GM19455 (cell line): Measurements from ENCODE around the gene PIGU.
"Not testable (repeated sequence)": the region's sequence is repeated elsewhere in the genome, so short reads cannot be mapped to it uniquely, and the experiment has no call there.

Experiments used
- ATAC-seq: cut with Tn5 transposase; IDR thresholded peaks from one replicate; pipeline ENCODE4 v1.9.1; 2021; ENCODE audit not compliant: unreplicated experiment

Gene PIGU, protein sequence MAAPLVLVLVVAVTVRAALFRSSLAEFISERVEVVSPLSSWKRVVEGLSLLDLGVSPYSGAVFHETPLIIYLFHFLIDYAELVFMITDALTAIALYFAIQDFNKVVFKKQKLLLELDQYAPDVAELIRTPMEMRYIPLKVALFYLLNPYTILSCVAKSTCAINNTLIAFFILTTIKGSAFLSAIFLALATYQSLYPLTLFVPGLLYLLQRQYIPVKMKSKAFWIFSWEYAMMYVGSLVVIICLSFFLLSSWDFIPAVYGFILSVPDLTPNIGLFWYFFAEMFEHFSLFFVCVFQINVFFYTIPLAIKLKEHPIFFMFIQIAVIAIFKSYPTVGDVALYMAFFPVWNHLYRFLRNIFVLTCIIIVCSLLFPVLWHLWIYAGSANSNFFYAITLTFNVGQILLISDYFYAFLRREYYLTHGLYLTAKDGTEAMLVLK

GRCh38 chr20:34676642-34677373 is at the start of gene PIGU:
Gene PIGU (minus strand): TSS chr20:34677092. CDS start chr20:34677085, 7 bp downstream.
- peak; percentile 90 for ATAC-seq

GRCh38 chr20:34724172-34724571 is 47.3 kb upstream of the PIGU start:
- no peak for ATAC-seq

- not testable (repeated sequence) for ATAC-seq
These were observed 45.7 kb upstream of the PIGU start for GRCh38 chr20:34722560-34722959.

- no peak for ATAC-seq
These were observed 43.4 kb upstream of the PIGU start for GRCh38 chr20:34720266-34720665.

- ATAC-seq: peak; percentile 75
These were observed 42.5 kb upstream of the PIGU start for GRCh38 chr20:34719242-34720017.

- ATAC-seq: no peak
These were observed 40.6 kb upstream of the PIGU start for GRCh38 chr20:34717230-34718095.

DNA sequence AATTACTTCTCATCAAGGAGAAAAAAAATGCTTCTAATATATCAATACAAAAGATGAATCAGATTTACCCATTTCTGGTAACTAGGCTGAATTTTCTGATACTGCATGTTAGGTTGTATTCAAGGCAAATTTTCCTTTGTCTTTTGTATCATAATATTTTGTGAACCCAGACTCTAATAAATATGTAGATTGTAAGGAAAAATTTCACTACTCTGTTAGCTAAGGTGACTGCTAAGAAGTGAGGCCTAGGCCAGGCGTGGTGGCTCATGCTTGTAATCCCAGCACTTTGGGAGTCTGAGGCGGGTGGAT is 40.0 kb upstream of the PIGU start:
- no peak for ATAC-seq

DNA sequence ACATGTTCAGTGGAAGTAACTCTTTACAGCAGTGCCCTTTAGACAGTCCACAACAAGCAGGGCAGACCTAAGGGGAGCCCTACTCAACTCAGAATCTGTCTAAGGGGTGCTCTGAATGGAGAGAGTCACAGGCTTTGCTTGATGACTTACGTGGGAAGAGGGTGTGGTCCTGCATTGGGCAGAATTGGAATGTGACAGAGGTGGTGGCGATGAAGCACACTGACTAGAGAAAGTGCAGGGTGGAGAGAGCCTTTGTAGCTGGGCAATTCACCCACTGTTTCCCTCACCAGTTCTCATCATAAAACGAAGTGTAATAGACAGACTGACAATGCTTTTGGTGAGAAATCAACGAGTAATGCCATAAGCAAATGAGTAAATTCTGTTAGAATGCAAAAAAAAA is 38.5 kb upstream of the PIGU start:
- no peak for ATAC-seq

GRCh38 chr20:34713944-34714515 is 37.1 kb upstream of the PIGU start:
- ATAC-seq: not testable (repeated sequence)

GRCh38 chr20:34713194-34713943 is 36.5 kb upstream of the PIGU start:
- no peak for ATAC-seq

GRCh38 chr20:34712525-34713192 is 35.8 kb upstream of the PIGU start:
- ATAC-seq: no peak

DNA sequence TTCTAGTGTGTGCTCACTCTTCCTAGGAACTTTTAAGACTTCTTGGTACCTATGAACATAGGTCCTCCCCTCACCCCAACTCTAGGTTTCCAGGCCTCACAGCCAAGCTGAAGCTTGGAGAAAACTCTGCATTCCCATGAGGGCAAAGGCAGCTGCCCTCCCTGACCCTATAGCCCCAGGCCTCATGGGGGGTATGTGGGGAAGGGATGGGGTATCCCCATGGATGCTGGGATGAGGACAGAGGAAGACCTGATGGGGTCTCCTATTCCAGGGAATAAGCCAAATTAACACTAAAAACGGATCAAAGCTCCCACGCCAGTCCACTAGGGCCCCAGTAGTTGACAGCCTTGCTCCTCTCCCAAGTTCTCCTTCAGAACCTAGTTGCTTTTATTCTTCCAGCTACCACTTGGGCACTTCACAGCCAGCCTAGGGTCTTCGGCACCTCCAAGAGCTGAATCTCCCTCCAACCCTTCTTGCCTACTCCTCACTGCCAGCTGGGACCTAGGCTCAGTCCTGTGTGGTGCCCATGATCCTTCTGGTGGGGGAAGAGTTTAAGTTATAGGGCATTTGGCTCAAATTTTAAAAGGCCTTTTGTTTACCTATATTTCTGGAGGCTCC is 35.0 kb upstream of the PIGU start:
- no peak for ATAC-seq

DNA sequence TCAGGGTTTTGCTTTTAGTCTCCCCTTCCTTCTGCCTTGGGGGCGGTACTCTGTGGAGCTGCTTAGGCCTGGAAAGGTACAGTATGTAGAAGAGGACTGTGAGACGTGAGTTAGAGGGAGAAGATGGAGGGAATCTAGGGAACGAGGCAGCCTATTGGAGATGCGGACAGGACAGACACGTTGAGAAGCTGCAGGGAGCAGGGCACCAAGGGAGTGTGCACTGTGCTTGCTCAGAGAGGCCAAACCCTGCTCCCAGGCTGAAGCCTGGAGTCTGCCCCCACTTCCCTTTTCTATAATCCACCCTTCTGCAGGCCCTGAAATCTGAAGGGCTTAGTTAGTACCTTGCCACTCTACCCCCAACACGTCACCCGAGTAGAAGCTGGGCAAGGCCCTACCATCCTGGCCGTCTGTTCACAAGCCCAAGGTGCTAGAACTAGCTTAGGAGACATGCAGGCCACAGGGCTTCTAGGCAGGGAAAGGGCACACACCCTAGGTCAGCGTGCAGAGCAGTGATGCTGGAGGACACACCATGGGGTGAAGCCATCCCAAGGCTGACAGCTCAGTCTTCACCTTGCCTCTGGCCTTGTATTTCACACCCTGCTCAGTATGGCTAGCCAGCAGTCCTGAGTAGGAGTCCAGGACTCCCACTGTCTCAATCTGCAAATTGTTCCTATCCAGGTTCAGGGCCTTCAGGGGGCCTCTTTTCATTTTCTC is 34.1 kb upstream of the PIGU start:
- no peak for ATAC-seq

GRCh38 chr20:34710568-34710839 is 33.6 kb upstream of the PIGU start:
- ATAC-seq: no peak

DNA sequence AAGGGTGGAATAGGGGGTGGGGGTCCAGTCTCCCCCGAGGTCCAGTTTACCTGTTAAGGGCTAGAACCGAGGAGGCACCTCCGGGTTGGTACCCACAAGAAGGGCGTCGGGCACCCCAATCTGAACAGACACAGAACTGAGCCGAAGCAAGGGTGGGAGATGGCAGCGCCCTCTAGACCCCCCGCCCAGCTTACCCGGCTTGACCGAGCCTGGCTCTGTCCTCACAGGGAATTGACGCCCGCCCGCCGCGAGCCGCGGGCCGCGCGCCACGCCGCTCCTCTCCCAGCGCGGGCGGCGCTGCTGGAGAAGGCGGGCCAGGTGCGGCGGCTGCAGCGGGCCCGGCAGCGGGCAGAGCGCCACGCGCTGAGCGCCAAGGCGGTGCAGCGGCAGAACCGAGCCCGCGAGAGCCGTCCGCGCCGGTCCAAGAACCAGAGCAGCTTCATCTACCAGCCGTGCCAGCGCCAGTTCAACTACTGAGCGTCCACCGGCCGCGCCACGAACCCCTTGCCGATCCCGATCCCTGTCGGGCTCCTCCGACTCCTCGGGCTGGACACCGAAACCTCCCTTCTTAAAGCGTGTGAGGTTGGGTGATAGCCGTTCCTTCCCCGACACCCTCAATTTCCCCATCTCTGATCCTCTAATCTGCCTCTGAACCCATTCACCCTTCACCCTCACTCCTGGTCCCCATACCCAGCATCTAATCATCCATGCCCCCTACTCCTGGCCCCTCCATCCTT is 33.1 kb upstream of the PIGU start:
- peak; percentile 44 for ATAC-seq

DNA sequence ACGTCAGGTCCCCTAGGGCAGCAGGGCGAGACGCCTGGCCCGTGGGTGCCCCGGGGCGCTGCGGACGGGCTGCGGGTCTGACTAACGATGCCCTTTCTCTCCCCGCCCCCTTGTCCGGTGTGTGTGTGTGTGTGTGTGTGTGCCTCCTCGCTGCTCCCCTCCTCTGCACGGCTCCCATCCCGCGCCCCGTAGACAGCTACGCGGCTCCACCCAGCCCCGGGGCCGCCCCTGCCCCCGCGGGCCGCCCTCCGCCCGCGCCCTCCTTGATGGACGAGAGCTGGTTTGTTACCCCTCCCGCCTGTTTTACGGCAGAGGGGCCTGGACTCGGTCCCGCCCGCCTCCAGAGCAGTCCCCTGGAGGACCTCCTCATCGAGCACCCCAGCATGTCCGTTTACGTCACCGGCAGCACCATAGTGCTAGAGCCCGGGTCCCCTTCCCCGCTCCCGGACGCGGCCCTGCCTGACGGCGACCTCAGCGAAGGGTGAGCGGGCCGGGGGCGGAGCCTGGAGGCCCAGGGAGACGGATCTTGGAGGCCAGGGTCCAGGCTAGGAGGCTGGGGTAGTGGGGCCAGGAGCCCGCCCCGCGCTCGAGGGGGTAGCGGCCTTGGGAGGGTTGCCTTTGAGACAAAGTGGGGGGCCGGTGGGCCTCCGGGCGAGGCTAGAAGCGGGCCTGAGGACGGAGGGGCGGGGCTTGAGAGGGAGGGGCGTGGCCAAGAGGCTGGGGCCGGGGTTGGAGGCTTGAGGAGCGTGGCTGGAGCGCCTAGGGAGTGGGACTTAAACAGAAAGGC is 32.3 kb upstream of the PIGU start:
- ATAC-seq: peak; percentile 53

GRCh38 chr20:34708621-34709043 is 31.7 kb upstream of the PIGU start:
- peak; percentile 24 for ATAC-seq
